ENCODE results near the gene CENPF.
"Not testable (repeated sequence)": the region's sequence is repeated elsewhere in the genome, so short reads cannot be mapped to it uniquely, and the experiment has no call there.

Gene CENPF

DNA sequence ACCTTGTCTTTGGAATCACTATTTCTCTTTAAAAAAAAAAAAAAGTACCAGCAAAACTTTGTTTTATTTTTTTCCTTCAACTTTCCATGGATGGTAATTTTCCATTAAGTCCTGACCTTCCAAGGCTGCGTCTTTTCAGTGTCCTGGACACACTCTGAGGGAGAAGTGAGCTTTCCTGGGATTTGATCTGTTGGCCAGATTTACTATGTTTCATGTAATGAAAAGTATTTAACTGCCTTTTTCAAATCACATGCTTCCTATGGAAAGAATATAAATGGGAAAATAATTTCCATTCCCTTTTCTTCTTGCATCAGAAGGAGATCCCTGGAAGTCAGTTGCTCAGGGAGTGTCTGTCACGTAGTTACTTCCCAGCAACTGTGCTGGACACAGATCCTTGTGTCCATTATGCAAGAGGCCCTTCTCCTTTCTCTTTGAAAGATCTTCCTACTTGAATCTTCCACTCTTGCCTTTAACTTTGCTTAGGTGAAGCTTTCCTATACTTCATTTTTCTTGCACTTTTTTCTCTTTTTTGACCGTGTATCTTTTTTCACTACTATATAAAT lies 59.3 kb downstream of the CENPF start:
- no peak for DNase-seq

DNA sequence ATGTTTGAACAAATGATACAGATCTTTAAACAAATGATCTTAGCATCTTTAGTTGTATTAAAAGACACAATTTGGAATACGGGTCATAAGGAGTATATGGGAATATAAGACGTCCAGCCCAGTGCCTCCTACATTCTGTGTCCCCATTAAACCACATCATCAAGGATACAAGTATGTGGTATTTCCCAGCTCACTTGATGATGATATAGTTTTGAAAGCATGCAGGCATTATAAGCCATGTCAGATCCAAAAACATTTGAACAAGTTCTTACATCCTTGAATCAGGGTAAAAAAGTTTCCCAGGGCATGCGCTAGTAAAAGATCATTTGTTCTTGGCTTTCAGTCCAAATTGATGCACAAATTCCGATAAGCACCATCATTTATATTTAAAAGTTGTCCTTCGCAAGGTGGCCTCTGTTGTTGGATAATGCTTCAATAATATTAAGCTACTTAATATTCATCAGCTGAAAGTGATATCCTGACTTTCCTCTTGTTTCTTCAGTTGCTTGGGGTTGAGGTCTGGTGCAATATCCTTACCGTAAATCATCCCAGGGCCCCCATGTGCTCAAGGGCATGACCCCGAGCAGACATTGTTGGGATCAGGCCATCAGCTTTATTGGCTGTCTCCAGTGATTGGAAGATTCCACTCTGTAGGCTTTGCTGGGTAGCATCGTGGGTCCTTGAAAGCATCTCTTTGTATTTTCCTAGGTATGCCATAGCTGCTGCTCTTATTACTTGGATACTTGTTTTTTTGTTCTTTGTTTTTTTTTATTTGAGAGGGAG lies 61.8 kb downstream of the CENPF start:
- DNase-seq, result no peak

DNA sequence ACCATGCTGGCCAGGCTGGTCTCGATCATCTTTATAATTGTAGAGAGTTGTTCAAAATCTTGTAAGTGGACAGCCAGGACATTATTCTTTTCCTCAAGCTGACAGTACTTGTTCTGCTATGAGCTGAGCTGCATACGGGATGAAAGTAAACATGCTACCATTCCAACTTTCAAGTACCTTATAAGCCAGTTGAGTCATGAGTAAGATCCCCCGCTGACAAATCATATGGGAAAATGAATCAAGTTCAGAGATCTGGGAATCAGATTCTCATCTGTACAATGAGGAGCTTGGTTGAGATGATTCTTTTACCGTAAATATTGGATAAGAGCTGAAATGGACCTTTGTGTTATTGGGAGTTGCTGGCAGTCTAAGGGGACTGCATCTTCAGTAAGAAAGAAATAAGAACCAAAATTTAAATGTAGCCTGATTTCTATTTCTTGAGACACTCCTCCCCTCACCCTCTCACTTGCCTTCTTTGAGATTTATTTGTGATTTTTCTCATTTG lies 62.7 kb downstream of the CENPF start:
- no peak for DNase-seq

DNA sequence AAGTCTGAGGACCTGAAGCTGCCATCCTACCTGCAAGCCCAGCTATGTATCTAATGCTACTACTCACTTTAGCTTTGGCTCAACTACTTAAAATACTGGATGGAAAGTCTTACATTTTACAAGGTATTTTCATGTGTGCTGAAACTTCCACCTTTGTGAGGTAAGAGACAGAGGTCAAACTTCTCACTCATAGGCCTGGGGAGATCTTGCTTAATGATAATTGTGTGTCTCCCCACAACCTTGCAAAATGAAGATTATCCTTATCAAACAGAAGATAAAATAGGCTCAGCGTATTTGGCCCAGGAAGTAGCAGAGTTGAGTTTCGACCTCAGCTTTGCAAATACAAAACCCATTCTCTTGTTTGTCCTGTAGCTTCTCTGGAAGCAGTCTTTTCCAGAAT lies 63.7 kb downstream of the CENPF start:
- DNase-seq, result no peak

DNA sequence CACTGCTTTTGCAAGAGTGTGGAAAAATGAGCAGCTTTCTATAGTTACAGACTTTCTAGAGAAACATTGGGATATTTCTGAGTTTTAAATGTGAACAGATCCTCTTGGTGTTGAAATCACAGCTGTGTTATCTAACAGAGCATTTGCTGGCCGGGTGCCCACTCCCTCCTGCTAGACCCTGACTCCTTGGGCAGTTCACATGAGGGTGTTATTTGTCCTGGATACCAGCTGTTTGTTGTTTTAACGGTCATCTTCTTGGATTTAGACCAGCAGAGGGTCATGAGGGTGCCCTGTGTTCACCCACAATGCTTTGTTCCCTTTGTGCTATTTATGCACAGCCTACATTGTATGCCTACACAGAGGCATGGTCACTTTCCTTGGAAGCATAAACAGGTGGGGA lies 67.1 kb downstream of the CENPF start:
- no peak for DNase-seq

DNA sequence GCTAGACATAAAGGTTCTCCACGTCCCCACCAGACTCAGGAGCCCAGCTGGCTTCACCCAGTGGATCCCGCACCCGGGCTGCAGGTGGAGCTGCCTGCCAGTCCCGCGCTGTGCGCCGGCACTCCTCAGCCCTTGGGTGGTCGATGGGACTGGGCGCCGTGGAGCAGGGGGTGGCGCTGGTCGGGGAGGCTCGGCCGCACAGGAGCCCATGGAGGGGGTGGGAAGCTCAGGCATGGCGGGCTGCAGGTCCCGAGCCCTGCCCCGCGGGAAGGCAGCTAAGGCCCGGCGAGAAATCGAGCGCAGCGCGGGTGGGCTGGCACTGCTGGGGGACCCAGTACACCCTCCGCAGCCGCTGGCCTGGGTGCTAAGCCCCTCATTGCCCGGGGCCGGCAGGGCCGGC lies 70.0 kb downstream of the CENPF start:
- DNase-seq, result not testable (repeated sequence)

DNA sequence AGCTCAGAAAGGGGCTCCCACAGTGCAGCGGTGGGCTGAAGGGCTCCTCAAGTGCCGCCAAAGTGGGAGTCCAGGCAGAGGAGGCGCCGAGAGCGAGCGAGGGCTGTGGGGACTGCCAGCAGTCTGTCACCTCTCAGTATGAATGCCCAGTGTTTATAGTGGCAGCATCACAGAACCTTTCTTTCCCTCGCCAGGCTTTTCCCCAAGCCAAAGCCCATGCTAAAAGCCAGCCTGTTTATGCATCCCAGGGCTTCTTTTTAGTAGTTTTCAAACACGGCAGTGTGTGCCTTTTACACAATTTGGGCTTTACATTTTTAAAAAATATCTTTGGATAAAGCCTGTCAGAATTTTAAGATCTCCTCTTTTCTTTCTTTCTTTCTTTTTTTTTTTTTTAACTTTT lies 70.6 kb downstream of the CENPF start:
- DNase-seq, result no peak

DNA sequence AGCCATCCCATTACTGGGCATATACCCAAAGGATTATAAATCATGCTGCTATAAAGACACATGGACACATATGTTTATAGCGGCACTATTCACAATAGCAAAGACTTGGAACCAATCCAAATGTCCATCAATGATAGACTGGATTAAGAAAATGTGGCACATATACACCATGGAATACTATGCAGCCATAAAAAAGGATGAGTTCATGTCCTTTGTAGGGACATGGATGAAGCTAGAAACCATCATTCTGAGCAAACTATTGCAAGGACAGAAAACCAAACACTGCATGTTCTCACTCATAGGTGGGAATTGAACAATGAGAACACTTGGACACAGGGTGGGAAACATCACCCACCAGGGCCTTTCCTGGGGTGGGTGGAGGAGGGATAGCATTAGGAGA lies 72.5 kb downstream of the CENPF start:
- DNase-seq, result not testable (repeated sequence)

DNA sequence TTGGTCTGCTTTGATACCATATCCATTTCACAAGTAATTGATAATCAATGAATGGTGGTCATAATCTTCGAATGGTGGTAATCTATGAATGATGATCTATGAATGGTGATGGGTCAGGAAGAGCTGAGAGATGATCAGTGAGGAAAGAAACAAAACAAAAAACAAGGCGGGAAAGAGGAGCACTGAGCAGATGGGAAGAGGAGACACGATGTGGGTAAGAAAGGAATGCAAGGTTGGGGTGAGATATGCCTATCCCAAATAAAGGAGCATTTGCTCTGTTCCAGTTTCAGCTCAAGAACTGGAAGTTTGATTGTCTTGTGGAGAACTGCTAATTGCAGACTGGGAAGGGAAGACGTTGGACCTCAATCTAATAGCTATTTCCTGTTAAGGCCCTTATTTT lies 73.8 kb downstream of the CENPF start:
- no peak for DNase-seq

DNA sequence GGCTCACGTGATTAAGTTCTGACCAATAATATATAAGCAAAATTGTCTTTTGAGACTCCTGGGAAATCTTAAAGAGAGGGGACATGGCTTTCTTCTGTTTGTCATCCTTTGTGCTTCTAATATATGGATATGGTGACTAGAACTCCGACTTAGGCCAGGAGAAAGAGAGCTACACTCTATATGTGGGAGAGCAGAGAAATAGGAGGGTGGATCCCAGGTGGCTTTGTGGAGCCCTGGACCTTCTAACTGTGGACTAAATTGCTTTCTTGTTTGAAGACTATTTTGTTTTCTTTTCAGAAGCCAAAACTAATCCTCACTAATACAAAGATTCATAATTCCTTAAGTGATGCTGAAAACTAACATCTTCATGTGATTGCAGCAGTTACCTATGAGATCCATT lies 75.0 kb downstream of the CENPF start:
- no peak for DNase-seq

DNA sequence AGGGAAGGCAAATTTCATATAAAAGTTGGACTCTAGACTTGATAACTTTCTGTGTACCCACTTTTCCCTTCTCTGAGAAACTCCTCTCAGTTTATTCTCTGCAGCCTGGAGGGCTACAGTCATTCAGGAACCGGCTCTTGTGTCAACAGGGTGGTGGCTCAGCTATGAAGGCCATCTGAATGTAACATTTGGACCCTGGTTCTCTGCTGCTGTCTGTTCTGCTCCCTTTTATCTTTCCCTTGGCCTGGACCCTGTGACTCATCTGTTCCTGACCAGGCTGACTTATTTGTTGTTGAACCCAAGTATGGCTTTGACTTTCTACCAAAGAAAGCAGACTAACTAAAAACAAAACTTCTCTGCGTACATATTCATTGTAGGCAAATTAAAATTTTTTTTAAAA lies 75.4 kb downstream of the CENPF start:
- no peak for DNase-seq

DNA sequence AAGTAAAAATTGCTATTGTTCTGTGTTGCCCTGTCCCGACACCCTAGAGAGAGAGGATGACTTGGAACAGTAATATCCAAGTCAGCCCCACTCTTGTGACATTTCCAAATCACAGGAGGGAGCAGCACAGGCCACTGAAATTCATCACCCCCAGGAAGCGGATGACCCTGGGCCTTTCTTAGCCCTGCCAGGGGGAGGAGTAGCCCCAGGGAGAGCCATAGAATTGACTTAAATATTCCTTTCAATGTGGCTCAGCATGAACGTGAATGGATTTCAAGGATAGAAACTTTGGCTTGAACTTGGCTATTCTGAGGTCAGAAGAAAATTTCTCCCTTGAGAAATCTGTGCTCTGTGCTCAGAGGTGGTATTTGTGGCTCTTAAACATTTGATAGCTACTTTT lies 80.6 kb downstream of the CENPF start:
- DNase-seq, result no peak

DNA sequence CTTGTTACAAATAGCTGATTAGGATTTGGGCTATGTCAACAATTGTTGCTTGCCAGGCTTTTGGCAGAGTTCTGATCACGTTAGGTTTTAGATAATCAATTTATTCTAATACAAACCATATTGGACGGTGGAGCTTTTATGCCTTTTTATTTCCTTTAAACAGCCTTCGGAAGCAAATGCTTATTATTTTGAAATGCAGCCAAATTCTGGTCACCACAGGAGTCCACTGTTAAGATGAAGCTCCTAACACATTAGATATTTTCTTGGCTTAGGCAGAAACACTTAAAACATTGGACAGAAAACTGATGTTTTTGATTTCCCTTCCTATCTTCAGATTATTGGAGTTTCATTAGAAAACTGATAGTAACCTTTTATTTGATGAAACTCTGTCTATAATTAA lies 82.9 kb downstream of the CENPF start:
- DNase-seq, result no peak

DNA sequence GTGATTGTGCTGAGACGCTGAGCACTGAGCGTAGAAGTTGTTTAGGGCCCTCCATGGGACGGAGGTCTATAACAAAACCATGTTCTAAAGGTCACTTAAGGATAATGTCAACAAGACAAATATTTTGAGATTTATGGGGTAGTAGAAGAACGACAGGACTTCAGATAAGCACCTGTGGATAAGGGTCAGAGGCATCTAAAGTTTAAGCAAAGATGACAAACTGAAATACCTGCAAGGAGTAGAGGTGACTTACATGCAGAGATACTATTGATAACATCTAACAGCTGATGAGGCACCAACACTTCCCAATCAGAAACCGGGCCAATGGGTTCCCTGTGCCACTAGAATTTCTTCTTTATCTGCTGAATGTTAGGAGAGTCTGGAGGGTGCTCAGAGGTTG lies 83.5 kb downstream of the CENPF start:
- no peak for DNase-seq

DNA sequence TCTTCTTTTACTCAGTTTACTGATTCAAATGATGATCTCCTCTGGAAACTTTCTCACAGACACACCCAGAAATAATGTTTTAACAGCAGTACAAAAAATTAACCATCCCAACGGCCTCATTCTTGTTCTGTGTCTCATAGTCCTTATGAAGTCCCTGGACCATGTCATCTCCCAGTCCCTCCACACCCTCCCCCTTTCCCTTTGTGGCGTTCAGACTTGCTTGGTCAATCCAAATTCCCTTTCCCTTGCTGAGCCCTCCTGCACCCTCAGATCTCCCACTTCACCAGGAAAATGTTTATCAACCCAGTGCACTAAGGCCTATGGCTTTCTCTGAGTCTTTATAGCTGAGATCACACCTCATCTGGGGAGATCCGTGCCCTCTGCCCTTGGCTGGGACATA lies 85.9 kb downstream of the CENPF start:
- no peak for DNase-seq

DNA sequence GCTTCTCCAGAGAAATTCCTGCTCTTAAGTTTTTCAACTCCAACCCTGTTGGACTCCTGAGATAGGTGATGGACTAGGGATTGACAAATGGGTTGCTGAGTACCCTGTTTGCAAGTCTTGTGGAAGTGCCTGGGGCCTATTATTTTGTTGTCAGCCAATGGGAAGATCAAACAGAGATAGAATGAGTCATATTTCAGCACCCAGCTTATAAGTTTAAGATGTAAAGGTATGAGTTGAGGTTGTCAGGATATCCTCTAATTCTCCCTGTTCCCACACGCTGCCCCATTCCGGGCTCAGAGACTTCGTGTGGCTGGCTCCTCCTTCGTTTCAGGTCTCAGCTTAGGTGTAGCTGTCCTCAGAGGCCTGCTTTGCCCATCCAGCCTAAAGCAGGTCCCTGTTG lies 91.8 kb downstream of the CENPF start:
- DNase-seq, result no peak

DNA sequence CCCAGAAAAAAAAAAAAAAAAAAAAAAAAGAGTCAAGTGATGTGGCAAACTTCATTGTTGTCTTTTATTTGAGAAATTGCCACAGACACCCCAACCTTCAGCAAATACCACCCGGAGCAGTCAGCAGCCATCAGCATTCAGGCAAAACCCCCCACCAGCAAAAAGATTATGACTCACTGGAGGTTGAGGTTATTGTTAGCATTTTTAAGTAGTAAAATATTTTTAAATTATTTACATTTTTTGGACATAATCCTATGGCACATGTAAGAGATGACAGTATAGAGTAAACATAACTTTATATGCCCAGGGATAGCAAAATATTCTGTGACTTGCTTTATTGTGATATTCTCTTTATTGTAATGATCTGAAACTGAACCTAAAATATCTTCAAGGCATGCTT lies 95.6 kb downstream of the CENPF start:
- DNase-seq, result no peak

DNA sequence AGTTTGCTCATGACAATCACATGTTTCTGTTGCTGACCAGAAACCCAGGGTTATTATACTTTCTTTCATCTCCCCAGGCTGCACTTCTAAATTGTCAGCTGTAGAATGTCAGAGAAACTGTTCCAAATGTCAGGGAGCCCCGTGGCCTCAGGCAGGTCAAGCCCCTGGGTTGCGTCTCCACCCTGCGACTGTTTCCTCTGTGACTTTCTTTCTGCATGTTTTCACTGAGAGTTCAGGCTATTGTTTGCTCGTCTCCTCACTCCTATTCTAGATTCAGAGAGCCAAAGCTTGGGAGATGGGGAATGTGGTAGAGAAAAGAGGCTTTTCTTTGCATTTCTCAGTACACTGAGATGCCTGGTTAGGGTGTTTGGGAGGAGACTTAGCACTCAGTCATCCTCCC lies 97.4 kb downstream of the CENPF start:
- no peak for DNase-seq

DNA sequence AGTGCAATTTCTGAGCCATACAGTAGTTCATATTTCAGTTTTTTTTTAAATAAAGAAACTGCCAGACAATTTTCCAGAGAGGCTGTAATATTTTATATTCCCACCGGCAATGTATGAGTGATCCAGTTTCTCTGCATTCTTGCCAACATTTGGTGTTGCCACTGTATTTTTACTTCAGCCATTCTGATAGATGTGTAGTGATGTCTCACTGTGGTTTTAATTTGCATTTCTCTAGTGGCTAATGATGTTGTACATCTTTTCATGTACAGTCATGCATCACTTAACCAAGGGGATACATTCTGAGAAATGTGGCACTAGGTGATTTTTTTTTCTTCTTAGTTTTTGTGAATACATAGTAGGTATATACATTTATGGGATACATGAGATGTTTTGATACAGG lies 99.6 kb downstream of the CENPF start:
- DNase-seq, result no peak

DNA sequence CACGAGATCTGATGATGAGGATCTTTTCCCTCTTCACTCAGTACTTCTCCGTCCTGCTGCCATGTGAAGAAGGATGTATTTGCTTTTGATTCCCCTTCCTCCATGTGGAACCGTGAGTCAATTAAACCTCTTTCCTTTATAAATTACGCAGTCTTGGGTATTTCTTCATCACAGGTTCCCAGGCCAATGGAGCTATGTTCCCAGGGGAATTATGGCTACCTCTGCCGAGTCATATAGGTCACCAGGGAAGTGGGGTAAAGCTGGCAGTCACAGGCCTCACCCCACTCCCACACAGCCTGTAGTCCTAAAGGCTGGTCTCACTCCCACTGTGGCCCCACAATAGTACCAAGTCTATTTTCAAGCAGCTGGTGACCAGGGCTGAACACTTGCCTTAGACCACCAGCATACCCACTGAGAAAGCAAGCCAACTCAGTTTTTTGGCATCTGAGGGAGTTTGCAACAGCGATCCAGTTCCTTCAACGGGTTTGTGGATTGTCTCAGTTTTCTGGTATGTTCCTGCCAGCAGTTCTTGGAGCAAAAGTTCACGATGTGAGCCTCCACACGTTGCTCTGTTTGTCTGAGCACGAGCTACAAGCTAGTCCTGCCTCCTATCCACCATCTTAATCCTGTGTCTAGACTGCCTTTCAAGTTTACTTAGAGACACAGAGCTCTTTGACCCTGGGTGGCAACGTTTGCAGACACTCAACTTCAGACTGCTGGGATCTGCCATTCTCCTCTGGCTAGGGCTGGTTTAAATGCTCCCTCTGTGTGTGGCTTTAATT lies 104.5 kb downstream of the CENPF start:
- no peak for DNase-seq

DNA sequence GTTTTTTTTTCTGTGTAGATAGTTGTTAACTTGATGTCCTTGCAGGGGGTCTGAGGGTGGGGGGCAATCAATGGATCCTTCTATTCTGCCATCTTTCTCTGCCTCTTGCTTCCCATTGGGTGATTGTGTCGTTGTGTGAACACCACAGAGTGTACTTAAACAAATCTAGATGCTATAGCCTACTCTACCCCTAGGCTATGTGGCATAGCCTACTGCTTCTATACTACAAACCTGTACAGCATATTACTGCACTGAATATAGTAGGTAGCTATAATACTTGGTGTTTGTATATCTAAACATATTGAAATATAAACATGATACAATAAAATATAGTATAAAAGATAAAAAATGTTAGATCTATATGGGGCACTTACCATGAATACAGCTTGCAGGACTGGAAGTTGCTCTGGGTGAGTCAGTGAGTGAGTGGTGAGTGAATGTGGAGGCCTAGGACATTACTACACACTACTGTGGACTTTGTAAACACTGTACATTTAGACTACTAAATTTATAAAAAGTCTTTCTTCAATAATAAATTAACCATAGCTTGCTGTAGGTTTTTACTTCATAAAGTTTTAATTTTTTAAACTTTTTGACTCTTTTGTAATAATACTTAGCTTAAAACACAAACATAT lies 105.4 kb downstream of the CENPF start:
- DNase-seq, result no peak

DNA sequence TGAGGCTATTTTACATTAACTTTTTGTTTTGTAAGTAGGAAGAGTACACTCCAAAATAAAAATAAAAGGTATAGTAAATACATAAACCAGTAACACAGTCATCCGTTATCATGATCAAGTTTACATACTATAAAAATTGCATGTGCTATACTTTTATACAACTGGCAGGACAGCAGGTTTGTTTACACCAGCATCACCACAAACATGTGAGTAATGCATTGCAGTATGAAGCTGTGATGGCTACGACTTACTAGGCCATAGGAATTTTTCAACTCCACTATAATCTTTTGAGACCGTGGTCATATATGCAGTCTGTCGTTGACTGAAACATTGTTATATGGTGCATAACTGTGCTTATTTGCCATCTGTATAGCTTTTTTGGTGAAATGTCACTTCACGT lies 106.2 kb downstream of the CENPF start:
- no peak for DNase-seq

DNA sequence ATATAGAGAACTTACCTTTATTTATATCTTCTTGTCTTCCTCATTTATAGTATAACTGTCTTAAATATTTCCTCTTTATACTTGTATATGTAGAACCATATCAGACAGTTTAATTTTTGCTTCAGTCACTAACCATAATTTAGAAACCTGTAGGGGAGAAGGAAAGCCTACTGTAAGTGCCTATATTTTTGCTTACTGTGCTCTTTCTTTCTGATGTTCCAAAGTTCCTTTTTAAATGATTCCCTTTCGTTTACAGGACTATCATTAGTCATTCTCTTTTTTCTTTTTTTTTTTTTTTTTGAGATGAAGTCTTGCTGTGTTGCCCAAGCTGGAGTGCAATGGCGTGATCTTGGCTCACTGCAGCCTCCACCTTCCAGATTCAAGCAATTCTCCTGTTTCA lies 109.7 kb downstream of the CENPF start:
- DNase-seq, result no peak

Measured in NCI-H1092 (cell line).